Smooth muscle cell (in vitro differentiated cells): ENCODE data around the gene CHCHD1. TPM values are rescaled to one million over a fixed set of nuclear protein-coding genes. Genes with fewer than 3 reads are reported as not detected.

Experiments
- DNase-seq: peaks from one replicate; lab custom pipeline; 2025; ENCODE audit not compliant: unreplicated experiment; lab: John Stamatoyannopoulos, UW
- H2AFZ ChIP-seq: fragments of 200-600 bp; sonication (generic); 2 replicates; pipeline ENCODE4 v1.6.0; 2016; ENCODE audit warnings: antibody characterized with exemption, low read depth, mild to moderate bottlenecking
- H3F3A ChIP-seq: fragments of 200-600 bp; sonication (generic); 2 replicates; pipeline ENCODE4 v1.6.0; 2017; ENCODE audit warnings: antibody characterized with exemption, low read depth
- H3K27ac ChIP-seq: fragments of 200-600 bp; sonication (generic); 2 replicates; pipeline ENCODE4 v1.5.1; 2016; ENCODE audit warnings: low read depth, mild to moderate bottlenecking
- H3K27me3 ChIP-seq: fragments of 200-600 bp; sonication (generic); 2 replicates; pipeline ENCODE4 v1.6.1; 2016; ENCODE audit warnings: low read depth, mild to moderate bottlenecking
- H3K36me3 ChIP-seq: fragments of 200-600 bp; sonication (generic); 2 replicates; pipeline ENCODE4 v1.5.1; 2016; ENCODE audit warnings: low read depth
- H3K4me1 ChIP-seq: fragments of 200-600 bp; sonication (generic); 2 replicates; pipeline ENCODE4 v1.5.1; 2016; ENCODE audit warnings: low read depth
- H3K4me2 ChIP-seq: fragments of 200-600 bp; sonication (generic); 2 replicates; pipeline ENCODE4 v1.6.0; 2016; ENCODE audit warnings: mild to moderate bottlenecking
- H3K4me3 ChIP-seq: fragments of 200-600 bp; sonication (generic); 2 replicates; pipeline ENCODE4 v1.5.1; 2016; ENCODE audit warnings: mild to moderate bottlenecking
- H3K79me2 ChIP-seq: fragments of 200-600 bp; sonication (generic); 2 replicates; pipeline ENCODE4 v1.6.0; 2016; ENCODE audit warnings: low read depth, mild to moderate bottlenecking
- H3K9ac ChIP-seq: fragments of 200-600 bp; sonication (generic); 2 replicates; pipeline ENCODE4 v1.6.0; 2016; ENCODE audit warnings: low read depth
- H3K9me3 ChIP-seq: fragments of 200-600 bp; sonication (generic); replicated peaks from 2 replicates; pipeline ENCODE4 v1.5.1; 2016; ENCODE audit warnings: low read depth
- H4K20me1 ChIP-seq: fragments of 200-600 bp; sonication (generic); 2 replicates; pipeline ENCODE4 v1.6.0; 2016; ENCODE audit warnings: low read depth
- CTCF ChIP-seq: fragments of 200-600 bp; sonication (generic); IDR thresholded peaks from 2 replicates; pipeline ENCODE4 v1.5.1; 2017; ENCODE audit warnings: borderline replicate concordance, mild to moderate bottlenecking, antibody characterized with exemption; ENCODE audit not compliant: insufficient read depth, poor library complexity, severe bottlenecking
- WGBS: methylation state at CpG from one replicate; pipeline ENCODE4 v1.1.7; 2016; ENCODE audit warnings: low lambda C conversion rate; 5-methylcytosine and 5-hydroxymethylcytosine counted together
- polyA plus RNA-seq: library from polyadenylated mRNA; unstranded; fragments of >200 nt; fragmentation: Nextera tagmentation; extraction: Ambion mirVana; gene quantifications from 2 replicates; pipeline ENCODE4 v1.2.1, GENCODE V29; 2016
- total RNA-seq: library from RNA; depleted of rRNA; stranded (reverse); fragments of >200 nt; gene quantifications from 2 replicates; pipeline ENCODE4 v1.2.3, GENCODE V29; 2014

Gene CHCHD1
- total and polyA plus RNA-seq, 2 experiments from 2014 or later, result 65.9 to 68.3 TPM

GRCh38 chr10:73810358-73810734, 28.5 kb downstream of the CHCHD1 start:
- Histone ChIP-seq H3K27ac (no peak overlapping the region), H3K4me1 (peaks cover 13% of the 10 kb centered on the region), H3K4me3 (peak overlapping the region; percentile 99), H3K9me3 (no peaks in the 10 kb centered on the region), H3F3A (peaks cover under 1% of the 10 kb centered on the region), H3K27me3 (no peaks in the 10 kb centered on the region), H3K4me2 (peak overlapping the region; percentile 94), H2AFZ (no peak overlapping the region), H3K79me2 (peaks cover 18% of the 10 kb centered on the region), H3K36me3 (no peaks in the 10 kb centered on the region), H3K9ac (no peak overlapping the region), H4K20me1 (peaks cover 4% of the 10 kb centered on the region)
- WGBS, result 84% methylated on average over 7 of the region's 7 CpGs
- no peak for TF ChIP-seq CTCF
- DNase-seq, result no peak

GRCh38 chr10:73810735-73811465, 29.1 kb downstream of the CHCHD1 start:
- peak overlapping the region; percentile 94 for H3K4me2 ChIP-seq
- DNase-seq, result no peak
- WGBS, result under 1% methylated on average over 38 of the region's 63 CpGs
- H3K4me3 ChIP-seq, result peak overlapping the region; percentile 99
- no peak for TF ChIP-seq CTCF
- H3K36me3 ChIP-seq, result no peaks in the 10 kb centered on the region
- no peaks in the 10 kb centered on the region for H3K9me3 ChIP-seq
- peak overlapping the region; percentile 95 for H2AFZ ChIP-seq
- no peaks in the 10 kb centered on the region for H3K27me3 ChIP-seq
- H4K20me1 ChIP-seq, result peaks cover 4% of the 10 kb centered on the region
- peak overlapping the region; percentile 97 for H3K9ac ChIP-seq
- peaks cover 18% of the 10 kb centered on the region for H3K79me2 ChIP-seq
- H3K27ac ChIP-seq, result peak overlapping the region; percentile 83
- peaks cover 6% of the 10 kb centered on the region for H3F3A ChIP-seq
- peaks cover 17% of the 10 kb centered on the region for H3K4me1 ChIP-seq

- Histone ChIP-seq H3K27me3 (no peaks in the 10 kb centered on the region), H3K27ac (no peak overlapping the region)
- WGBS, result 90% methylated on average over 4 of the region's 4 CpGs
Measured at GRCh38 chr10:73812657-73813056, 30.8 kb downstream of the CHCHD1 start.

More at GRCh38 chr10:73812657-73813056, 30.8 kb downstream of the CHCHD1 start:
- no peaks in the 10 kb centered on the region for H3K9me3 ChIP-seq
- no peaks in the 10 kb centered on the region for H3K36me3 ChIP-seq
- H3K79me2 ChIP-seq, result peaks cover 18% of the 10 kb centered on the region
- H3K4me2 ChIP-seq, result no peak overlapping the region
- H4K20me1 ChIP-seq, result no peaks in the 10 kb centered on the region
- no peak for TF ChIP-seq CTCF
- no peak overlapping the region for H2AFZ ChIP-seq
- H3K4me3 ChIP-seq, result no peak overlapping the region
- peaks cover 17% of the 10 kb centered on the region for H3K4me1 ChIP-seq
- H3K9ac ChIP-seq, result no peak overlapping the region
- no peak for DNase-seq
- peaks cover 9% of the 10 kb centered on the region for H3F3A ChIP-seq
